Measurements from ENCODE around the gene CLCA2.

Gene CLCA2

DNA sequence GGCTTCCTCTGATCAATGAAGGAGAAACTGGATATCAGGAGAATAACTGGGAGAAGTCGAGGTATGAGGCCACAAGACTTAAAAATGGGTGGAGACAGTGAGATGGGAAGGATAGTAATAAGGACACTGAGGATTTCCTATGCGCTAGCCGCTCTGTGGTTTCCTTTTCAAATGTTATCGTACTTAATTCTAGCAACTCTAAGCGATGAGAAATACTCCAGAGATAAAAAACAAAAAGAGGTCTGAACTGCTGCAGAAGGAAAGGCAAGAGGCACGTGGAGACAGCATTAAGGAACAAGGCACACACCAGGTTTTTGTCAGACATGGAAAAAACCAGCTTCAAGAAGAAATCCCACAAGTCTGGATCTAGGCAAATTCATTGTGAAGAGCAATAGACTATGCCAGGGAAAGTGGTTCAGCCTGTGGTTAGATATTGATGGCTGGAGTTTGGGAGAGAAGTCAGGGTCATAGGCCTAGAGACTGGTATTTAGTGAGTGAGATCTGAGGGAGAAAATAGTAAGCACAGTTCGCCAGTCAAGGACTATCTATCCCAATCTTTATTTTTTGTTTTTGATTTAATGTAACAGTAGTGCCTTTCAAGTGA lies 5.3 kb downstream of the CLCA2 start:
- no peak for DNase-seq (ENCODE audit: low spot score)

- DNase-seq (ENCODE audit: low spot score) = no peak
Observed at GRCh38 chr1:86429835-86430234, 5.9 kb downstream of the CLCA2 start.

DNA sequence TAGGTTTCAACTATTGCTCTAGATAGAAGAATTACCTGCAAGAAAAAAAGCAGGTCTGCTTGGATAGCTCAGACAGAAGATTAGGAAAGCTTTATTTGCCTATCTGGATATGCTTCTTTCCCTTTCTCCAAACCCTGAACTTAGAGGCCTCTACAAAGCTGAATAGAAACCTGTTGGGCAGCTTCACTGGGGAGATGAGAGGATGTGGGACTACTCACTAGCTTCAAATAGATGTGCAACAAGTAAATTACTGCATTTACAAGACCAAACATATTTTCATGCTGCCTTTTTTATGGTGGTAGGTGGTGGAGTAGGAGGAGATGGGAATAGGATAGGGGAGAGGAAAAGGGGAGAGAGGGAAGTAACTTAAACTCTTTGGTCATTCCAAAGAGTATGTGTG lies 6.4 kb downstream of the CLCA2 start:
- DNase-seq (ENCODE audit: low spot score) = no peak

GRCh38 chr1:86434059-86434458 lies 10.1 kb downstream of the CLCA2 start:
- DNase-seq (ENCODE audit: low spot score) = no peak

DNA sequence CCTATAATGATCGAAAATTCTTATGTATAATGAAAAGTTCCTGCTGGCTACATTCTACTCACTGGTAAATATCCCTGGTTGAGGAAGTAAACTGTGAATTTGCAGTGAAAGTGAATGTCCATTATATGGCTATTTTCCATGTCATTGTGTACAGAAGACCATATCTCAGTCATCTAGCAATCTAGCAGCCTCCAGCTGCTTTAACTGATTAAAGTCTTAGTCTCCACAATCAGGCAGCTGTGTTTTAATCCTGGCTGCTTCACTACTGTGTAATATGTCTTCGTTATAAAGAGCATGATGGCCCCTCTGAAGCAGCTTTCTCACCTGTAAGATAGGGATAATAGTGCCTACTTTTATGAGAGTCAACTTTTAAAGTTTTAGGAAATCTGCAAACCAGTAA lies 11.4 kb downstream of the CLCA2 start:
- DNase-seq (ENCODE audit: low spot score) = no peak

DNA sequence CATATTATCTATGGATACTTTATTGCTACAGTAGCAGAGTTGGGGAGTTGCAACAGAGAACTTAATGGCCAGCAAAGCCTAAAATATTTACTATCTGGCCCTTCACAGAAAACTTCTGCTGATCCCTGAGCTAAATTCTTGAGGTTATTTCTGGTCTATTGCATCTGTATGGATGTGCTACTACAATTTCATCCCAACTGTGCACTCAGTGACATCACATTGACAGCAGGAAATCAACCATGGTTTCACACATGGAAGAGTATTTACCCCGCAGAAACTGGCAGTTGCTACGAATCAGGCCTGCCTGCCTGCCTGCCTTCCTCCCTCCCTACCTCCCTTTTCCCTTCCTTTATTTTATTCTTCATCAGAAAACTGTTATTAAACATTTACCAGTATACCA lies 12.1 kb downstream of the CLCA2 start:
- DNase-seq (ENCODE audit: low spot score) = no peak

- DNase-seq (ENCODE audit: low spot score) = no peak
Observed at GRCh38 chr1:86441581-86441980, 17.6 kb downstream of the CLCA2 start.

DNA sequence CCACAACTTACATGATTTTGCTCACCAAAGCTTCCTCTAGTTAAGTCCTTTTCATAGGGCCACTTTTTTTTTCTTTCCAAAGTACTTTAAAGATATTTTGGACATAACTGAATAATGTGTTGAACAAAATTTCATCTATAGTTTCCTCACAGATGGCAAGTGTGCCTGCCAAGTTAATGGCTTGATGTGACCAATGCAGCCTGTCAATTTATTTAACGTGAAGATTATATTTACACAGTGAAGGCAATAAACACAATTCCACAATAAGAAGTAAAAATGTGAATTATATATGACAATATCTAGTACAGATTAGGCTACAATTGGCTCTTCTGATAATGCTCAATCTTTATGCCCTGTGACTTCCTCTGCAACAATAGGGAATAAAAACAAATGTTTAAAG lies 18.0 kb downstream of the CLCA2 start:
- DNase-seq (ENCODE audit: low spot score) = no peak

- DNase-seq (ENCODE audit: low spot score) = no peak
Observed at GRCh38 chr1:86445919-86446318, 21.9 kb downstream of the CLCA2 start.

- no peak for DNase-seq (ENCODE audit: low spot score)
Observed at GRCh38 chr1:86447198-86447790, 23.3 kb downstream of the CLCA2 start.

- DNase-seq (ENCODE audit: low spot score) = no peak
Observed at GRCh38 chr1:86448670-86449069, 24.7 kb downstream of the CLCA2 start.

DNA sequence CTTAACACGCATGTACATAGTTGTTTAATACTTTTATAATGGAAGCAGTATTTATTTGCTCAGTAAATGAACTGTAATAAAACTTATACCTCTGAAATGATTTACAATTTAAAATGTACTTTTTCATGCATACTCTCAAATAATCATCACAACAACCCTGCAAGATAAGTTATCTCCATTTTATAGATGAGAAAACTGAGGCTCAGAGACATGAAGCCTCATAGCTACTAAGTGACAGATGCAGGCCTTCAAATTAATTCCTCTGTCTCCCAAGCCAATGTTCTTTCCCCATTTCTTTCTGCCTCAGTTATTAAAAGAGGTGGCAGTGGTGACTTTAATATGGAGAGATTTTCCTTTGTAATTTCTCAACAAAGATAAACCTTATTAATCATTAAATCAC lies 25.1 kb downstream of the CLCA2 start:
- DNase-seq (ENCODE audit: low spot score) = no peak

DNA sequence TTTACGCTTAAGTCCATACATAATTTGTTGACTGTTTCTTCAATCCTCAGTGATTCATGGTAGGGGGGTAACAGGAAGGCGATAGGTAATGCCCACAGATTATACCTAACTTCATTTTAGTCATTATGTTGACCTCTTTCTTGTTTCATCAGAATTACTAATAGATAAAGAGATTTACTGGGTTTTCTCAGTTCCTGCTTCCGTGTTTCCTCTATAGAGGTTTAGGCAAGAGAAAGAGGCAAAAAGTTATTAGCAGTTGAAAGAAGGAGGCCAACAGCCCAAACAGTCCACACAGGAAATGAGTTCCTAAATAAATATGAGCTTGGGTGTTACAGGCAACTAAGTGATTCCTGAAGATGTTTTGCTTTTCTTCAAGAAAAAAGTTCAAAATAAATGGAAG lies 26.9 kb downstream of the CLCA2 start:
- no peak for DNase-seq (ENCODE audit: low spot score)

DNA sequence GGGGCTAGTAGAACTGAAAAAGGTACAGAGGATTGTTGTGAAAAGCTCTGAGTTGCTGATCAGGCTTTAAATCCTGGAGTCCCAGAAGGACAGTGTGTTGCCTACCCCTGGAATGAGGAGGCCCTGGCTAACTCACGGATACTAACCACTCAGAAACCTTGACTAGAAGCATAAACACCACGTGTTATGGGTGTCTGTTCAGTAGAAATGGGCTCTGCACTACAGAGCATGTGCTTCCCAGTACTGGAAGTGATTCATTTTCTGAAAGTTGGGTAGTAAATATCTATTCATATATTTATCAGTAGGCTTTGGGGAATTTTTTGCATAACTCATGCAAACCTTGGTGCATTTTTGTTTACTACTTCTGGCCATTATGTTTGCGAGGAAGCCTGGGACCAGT lies 29.7 kb downstream of the CLCA2 start:
- no peak for DNase-seq (ENCODE audit: low spot score)

DNA sequence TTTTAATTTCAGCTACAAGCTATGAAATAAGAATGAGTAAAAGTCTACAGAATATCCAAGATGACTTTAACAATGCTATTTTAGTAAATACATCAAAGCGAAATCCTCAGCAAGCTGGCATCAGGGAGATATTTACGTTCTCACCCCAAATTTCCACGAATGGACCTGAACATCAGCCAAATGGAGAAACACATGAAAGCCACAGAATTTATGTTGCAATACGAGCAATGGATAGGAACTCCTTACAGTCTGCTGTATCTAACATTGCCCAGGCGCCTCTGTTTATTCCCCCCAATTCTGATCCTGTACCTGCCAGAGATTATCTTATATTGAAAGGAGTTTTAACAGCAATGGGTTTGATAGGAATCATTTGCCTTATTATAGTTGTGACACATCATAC lies 31.1 kb downstream of the CLCA2 start:
- no peak for DNase-seq (ENCODE audit: low spot score)

DNA sequence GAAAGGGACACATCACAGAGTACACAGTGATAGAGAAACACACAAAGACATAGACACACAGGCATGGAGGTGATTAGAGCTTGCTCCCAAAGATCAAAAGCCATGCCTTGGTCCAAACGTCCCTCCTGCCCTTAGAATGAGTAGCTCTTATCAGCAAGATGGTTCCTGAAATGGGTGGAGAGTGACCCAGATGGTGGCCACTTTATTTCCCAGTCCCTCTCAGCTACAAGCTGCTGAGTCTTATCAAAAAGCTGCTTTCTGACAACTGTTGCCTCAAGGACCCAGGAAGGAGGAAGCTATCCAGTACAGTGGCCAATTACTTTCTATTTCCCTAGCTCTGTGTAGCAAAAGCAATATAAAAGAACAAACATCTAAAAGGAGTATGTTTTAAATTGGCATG lies 37.0 kb downstream of the CLCA2 start:
- DNase-seq (ENCODE audit: low spot score) = no peak

GRCh38 chr1:86461482-86461881 lies 37.5 kb downstream of the CLCA2 start:
- DNase-seq (ENCODE audit: low spot score) = no peak

DNA sequence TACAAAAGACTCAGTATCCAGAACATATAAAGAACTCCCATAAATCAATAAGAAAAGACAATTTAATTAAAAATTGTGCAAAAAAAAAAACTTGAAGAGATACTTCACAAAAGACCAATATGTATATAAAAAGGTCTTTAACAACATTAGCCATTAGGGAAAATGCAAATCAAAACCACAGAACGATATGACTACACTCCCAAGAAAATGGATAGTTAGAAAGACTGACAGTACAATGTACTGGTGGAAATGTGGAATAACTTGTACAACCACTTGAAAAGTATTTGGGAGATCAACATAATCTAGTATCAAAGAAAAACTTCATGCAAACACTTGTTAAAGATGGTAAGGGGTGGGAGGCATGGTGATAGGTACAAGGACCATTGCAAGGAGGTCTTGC lies 40.8 kb downstream of the CLCA2 start:
- DNase-seq (ENCODE audit: low spot score) = no peak

GRCh38 chr1:86466109-86466844 lies 42.3 kb downstream of the CLCA2 start:
- no peak for DNase-seq (ENCODE audit: low spot score)

- DNase-seq (ENCODE audit: low spot score) = no peak
Observed at GRCh38 chr1:86466986-86467385, 43.0 kb downstream of the CLCA2 start.

GRCh38 chr1:86468501-86468977 lies 44.6 kb downstream of the CLCA2 start, which contains the start of gene CLCA1:
CLCA1 (plus strand) TSS chr1:86468927; CDS start chr1:86468972, 45 bp downstream.
- no peak for DNase-seq (ENCODE audit: low spot score)

GRCh38 chr1:86470859-86471258 lies 46.9 kb downstream of the CLCA2 start:
- no peak for DNase-seq (ENCODE audit: low spot score)

DNA sequence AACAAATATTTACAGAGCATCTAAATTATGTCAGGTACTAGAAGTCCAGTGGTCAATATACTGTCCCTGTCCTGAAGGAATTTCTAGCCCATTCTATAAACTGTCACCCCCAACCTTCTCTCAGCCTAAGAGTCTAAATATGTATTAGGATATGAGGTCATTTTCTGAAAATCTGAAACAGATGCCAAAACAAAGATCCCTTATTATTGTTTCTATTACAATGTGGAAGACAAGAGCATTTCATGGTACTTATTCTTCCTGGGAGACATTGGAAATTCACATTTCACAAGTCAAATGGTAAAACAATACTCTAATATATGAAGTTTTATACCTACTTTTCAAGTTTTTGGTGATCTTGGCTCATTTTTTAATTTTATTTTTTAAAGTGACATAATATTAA lies 47.3 kb downstream of the CLCA2 start:
- no peak for DNase-seq (ENCODE audit: low spot score)

Data from LoVo (cell line).